Non-pigmented ciliary epithelial cell (primary cell): Measurements from ENCODE around the gene FKBP2.
A peak's percentile ranks its signal among the peaks of the same experiment; 100 is the strongest.
"Not testable (repeated sequence)": the region's sequence is repeated elsewhere in the genome, so short reads cannot be mapped to it uniquely, and the experiment has no call there.

ENCODE experiments used
- DNase-seq: peaks from one replicate; pipeline ENCODE4 v3.0.0-alpha.2; 2010; ENCODE audit warnings: low read depth

Gene FKBP2

DNA sequence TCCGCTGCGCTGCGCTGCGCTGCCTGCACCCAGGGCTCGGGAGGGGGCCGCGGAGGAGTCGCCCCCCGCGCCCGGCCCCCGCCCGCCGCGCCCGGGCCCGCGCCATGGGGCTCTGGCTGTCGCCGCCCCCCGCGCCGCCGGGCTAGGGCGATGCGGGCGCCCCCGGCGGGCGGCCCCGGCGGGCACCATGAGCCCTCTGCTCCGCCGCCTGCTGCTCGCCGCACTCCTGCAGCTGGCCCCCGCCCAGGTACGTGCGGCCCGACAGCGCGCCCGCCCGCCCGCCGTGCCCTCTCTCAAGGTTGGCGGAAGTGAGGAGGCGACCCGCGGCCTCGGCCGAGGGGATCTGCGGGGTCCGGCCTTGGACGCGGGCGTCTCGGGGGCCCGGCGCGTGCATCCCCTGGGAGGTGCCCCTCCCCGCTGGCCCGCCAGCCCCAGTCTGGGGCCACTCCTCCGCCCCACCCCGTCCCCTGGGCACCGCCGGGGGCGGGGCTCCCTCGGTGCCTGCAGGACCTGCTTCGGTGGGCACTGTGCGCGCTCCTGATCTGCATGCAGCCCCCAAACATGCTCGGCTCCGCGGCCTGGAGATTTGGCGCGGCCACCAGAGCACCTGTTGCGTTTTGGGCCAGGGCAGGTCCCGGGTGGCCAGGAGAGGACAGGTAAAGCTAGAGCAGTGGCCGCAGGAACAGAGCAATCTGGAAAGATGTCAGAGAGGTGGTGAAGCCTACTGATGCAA, 6.1 kb upstream of the FKBP2 start:
- DNase-seq = no peak

DNA sequence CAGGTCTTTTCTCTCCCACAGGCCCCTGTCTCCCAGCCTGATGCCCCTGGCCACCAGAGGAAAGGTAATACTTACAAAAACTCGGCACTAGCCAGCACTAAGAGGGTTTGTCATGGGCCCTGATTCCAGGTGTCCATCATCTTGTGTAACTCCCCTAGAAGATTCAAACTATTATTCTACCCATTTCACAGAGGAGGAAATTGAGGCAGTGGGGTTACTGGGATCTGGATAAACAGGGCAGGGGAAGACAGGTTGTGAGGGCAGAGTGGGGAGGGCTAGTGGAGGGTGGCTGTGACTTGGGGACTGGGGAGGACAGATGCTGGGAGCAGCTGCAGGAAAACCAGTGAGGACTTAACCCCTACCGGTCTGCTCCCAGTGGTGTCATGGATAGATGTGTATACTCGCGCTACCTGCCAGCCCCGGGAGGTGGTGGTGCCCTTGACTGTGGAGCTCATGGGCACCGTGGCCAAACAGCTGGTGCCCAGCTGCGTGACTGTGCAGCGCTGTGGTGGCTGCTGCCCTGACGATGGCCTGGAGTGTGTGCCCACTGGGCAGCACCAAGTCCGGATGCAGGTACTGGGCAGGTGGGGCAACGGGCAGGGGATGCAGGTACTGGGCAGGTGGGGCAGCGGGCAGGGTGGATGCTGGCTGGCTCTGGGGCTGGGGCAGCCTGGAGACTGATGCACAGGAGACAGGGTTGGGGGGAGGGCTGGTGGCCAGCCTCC, 5.3 kb upstream of the FKBP2 start:
- no peak for DNase-seq

DNA sequence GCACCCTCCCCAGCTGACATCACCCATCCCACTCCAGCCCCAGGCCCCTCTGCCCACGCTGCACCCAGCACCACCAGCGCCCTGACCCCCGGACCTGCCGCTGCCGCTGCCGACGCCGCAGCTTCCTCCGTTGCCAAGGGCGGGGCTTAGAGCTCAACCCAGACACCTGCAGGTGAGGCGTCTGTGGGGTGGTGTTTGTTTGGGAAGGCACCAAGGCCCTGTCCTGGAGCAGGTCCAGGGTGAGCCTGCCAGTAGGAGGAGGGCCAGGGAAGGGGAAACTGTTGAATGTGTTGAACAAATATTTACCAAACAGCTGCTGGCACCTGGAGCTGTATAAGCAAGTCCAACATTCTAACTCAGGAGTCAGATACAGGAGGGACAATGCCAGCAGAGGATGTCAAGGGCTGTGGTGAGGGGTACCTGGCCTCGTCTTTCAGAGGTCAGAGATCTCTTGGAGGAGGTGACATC, 3.4 kb upstream of the FKBP2 start:
- no peak for DNase-seq

DNA sequence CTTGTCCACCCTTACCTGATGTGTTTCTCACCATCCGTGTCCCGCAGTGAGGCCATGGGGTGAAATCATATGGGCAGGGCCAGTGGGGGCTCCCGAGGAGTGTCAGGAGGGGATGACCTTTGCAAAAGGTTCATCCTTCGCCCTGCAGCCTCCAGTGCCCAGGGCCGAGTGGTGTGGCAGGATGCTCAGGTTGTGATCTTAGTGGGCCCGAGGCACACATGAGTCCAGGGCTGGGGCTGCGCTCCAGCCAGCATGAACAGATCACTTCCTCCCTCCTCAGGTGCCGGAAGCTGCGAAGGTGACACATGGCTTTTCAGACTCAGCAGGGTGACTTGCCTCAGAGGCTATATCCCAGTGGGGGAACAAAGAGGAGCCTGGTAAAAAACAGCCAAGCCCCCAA, 2.8 kb upstream of the FKBP2 start:
- no peak for DNase-seq

DNA sequence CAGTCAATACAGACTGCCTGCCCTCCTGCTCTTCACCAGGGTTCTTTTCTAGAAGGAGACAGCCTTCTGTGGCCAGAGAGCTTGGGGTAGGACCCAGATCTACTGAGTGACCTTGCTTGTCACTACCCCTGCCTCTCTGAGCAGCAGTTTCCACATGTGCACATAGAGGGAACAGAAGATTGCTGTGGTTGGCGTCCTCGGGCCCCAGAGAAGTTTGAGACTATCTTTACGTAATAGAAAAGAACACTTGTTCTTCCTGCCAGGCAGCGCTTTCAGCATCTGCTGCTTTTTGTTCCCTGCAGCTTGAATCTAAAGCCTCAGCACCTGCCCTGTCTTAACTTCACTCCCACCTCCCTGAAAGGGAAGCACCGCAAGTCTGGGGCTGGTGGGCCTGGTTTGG, 1.9 kb upstream of the FKBP2 start:
- DNase-seq = no peak

DNA sequence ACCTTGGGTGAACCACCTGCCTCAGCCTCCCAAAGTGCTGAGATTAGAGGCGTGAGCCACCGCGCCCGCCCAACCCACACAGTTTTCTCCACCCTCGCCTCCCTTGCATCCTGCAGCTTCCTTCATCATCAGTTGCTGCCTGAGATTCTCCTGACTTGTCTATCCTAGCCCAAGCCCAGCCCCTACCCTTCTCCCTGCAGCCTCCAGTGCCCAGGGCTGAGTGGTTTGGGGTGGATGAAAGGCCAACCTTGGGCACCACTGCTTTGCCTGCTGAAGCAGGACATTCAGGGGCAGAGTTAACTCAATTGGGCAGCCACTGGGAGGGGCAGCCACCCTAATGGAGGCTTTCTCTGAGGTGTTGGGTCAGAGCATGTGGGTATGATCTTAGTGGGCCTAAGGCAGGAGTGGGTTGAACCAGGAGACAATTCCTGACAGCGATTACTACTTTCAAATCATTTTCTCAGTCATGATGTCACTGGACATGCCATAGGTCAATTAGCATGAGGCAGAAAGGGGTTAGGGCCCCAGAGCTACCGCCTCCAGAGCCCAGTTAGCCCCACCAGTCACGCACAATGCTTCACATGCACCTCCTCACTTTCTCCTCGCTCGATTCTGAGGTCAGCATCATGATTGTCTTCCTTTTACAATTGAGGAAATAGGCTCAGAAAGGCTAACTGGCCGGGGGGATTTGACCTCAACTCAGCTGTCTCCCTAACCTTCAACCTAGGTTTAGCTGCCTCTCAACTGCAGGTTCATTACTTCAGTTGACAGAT, 1.0 kb upstream of the FKBP2 start:
- no peak for DNase-seq

DNA sequence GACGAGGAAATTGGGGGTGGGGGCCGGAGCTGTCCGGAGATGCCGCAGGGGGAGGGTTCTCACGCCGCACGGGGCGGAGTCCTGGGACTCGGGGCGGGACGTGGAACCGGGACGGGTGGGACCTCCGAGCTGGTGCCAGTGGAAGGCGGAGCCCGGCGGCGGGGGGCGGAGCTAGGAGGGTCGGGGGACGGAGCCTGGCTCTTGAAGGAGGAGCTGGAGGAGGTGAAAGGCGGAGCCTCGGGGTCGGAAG, 271 bp downstream of the FKBP2 start:
- DNase-seq = peak; percentile 97

DNA sequence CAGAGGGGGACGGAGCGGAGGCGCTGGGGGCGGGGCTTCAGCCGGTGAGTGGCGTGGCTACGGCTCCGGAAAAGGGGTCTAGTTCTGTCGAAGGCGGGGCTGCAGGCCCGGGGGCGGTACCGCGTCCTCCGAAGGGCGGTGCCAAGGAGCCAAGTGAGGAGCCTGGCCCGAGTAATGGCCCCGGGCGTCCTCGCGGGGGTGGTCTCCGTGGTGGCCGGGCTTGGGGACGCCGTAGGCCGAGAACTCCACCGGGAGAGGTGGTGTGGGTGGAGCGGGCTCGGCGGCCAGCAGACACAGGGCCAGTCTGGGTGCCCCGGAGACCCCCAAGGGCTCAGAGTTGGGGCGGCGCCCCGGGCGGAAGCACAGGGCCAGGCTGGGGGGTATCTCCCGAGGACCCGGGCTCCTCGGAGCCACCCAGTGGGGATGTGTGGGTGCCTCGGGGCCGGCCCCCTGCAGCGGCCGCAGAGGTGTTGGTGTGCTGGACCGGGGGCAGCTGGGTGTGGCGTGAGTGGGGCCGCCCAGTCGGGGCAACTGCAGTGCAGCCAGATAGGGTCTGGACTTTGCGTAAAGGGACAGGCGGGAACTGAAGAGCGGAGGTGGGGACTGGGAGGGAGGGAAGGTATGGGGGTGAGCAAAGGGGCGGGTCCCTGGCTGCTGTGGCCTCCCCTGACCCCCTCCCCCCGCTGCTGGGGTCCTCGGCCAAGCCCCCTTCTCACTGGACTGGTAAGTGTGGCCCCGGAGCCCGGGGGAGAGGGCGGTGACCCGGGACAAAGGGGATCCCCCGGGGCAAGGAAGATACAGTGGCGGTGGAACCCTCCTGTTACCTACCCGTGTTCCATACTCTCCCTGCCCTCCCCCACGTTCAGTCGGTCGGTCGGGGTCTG, 838 bp downstream of the FKBP2 start:
- DNase-seq = no peak

DNA sequence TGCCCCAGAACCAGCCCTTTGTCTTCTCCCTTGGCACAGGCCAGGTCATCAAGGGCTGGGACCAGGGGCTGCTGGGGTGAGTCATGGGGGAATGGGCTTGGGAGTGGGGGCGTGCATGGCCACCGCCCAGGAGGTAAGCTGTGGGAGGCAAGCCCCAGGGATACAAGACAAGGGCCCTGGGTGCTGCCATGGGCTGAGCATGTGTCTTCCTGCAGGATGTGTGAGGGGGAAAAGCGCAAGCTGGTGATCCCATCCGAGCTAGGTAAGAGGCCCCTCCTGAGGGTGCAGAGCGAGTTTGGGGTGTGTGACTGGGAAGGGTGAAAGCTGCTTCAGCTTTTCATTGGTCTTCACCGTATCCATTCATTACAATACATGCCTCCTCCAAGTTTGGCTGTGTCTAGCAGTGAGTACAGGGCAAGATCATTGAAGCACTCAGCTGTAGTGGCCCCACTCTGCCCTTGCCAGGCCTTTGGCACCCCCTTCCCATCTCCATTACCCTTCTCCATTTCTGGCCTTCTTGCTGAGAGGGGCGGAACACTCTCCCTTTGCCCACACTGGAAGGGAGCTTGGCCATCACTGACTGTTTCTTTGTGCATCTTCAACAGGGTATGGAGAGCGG, 2.5 kb downstream of the FKBP2 start:
- no peak for DNase-seq

DNA sequence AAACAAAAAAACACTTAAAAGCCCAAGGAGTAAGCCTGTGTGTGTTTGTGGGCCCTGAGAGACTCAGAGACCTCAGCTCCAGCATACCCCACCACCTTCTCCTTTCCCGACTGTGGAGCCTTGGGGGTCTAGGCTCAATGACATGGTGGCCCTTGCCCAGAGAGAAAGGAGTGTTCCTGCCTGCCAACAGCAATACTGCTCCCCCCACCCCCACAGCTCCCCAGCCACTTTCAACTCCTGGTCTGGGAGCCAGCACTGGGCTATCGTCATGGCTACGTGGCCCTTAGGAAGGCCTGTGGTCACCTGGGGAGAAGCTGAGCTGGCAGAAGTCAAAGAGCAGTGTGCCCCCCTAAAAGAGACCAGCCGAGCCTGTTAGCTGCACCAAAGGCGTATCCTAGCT, 3.2 kb downstream of the FKBP2 start:
- no peak for DNase-seq

DNA sequence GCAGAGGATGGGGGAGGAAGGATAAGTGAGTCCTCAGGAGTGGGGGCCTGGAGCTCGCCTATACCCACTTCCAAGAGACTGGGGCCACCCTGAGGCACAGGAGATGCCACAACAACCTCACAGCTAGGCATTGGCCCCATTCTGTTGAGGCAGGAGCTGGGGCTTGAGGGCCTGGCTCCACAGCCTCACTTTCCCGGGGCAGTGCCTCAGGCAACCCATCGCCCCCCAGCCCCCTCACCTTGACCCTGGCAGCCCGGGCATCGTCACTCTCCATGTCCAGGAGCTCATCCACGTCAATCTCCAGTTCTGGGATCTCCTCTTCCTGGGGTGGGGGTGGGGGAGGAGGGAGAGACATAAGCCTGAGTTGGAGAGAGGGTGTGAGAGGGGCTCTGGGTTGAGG, 4.1 kb downstream of the FKBP2 start:
- DNase-seq = no peak

DNA sequence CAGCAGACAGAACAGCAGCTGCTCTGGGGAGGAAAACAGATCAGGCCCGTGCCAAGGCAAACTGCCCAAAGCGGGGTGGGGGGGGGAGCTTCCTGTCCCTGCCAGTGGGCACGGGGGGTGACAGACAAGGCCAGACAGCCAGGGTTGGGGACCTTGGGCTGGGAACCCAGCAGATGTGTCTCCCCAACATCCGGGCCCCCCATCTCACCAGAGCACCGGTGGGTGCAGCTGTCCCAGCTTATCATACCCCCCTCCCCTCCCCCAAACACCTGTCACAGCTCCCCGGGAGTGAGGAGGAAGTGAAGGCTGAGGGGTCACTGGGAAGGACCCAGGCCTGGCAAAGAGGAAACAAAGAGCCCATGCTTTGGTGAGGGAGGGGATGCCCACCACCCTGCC, 4.5 kb downstream of the FKBP2 start:
- no peak for DNase-seq

DNA sequence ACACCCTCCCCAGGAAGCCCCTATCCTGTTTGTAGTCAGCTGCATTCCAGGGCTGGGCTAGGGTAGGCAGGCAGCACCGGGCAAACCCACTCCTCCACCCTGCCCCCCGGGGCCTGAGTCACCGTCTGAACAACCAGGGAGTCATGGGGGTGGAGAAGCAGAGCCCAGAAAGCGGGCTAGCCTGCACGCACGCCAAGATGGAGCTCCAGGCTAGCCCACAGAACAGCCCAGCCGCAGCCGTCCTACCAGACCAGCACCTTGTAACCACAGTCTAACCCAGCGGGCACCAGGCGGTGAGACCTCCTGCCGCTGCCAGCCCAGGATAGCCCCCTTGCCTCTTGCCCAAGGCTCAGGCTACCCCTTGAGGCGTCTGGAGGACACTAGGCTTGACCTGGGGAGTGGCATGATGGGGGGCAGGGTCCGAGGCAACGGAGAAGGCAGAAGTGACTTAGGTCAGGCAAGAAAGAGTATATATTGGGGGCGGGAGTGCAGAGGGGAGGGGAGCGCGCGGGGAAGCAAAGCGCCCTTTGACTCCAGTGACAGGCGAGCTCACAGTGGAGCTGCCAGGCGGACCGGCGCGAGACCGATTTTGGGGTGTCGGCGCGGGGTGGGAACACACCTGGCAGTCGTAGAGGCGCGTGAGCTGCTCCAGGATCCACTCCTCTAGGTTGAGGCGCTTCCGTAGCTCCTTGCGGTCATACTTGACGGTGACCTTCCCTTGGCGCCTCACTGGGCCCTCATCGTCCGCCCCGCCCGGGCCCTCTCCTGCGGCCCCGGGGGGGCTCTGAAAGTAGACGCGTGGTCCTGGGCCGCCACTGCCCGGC, 5.1 kb downstream of the FKBP2 start:
- peak; percentile 54 for DNase-seq

DNA sequence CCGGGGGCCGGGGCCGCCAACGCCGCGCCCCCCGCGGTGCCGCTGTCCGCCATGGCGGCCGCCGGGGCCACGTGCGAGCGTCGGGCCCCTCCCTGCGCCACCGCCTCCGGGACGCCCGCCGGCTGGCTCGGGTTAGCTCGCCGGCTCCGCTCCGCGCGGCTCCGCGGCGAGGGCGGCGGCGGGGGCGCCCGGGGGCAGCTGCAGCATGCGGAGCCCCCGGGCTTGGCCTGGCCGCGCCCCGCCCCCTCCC, 5.7 kb downstream of the FKBP2 start:
- not testable (repeated sequence) for DNase-seq

DNA sequence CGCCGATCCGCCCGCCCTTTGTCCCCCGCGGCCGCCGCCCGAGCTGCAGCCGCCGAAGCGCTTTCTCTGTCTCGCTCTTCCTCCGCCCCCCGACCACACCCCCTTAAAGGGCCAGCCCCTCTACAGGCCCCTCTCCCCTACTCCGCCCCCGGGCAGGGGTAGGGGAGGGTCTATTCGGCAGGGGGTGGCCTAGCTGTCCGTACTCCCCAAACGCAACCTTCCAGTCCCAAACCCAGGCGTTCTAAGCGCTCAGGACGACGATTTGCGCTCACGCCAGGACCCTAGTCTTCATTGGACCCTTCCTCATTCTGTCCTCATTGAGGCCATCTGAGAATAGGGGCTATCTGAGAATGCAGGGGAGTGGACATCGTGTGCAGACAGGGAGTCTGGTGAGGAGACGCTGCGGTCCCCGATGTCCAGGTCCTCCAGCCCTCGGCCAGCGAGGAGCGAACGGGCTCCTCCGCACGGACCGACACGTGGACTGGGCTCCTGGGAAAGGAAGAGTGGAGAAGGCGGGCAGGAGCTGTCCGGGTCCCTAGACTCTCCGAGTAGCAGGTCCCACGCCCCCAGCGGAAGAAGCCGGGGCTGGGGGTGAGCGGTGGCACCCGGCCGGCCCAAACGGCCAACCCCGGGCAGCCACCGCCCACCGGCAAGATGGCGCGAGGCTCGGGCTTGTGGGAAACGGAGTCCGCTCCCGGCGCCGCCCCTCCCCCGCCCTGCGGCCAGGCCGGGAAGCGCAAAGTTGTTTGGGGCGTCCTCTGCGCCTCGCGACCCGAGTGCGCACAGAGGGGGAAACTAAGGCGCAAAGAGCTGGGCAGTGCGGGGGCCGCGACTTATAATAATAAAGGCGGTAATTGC, 6.2 kb downstream of the FKBP2 start, which contains the start of gene PPP1R14B:
Gene PPP1R14B (minus strand): TSS at position 73 of the 858 bp plus-strand sequence. CDS start 270 bp downstream, outside the sequence.
- DNase-seq = peak; percentile 37

DNA sequence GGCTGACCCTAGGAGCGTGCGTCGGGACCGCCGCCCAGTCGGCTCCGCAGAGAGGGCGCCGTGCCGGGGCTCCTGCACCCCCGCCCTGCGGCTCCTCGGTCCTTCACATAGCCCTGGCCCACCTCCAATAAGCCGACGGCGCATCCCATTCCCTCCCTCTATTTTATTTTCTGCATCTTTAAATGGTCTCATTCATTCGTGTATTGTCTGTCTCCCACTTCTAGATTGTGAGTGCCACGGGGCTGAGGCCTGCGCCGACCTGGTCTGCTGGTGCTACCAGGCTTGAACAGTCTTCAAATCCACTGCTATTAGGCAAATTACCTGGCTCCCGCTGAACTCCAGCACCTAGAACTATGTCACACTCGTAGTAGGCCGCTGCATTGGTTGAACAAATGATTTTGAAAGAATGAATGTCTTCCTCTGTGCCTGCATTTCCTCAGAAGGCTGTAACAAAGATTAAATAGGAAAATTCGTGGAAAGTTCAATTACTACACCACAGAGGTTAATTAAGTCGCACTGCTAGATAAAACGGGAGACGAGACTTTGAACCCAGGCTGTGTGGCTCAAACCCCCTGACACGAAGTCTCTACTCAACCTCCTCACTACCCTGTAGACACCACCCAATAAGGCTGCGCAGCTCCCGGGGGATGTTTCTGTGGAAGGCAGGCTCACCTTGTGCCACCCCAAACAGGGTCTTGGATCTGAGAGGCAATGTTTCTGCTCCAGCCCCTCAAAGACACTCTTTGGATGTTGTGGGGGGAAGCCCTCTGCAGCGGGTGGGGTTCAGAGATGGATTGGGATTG, 7.0 kb downstream of the FKBP2 start:
- DNase-seq = no peak

DNA sequence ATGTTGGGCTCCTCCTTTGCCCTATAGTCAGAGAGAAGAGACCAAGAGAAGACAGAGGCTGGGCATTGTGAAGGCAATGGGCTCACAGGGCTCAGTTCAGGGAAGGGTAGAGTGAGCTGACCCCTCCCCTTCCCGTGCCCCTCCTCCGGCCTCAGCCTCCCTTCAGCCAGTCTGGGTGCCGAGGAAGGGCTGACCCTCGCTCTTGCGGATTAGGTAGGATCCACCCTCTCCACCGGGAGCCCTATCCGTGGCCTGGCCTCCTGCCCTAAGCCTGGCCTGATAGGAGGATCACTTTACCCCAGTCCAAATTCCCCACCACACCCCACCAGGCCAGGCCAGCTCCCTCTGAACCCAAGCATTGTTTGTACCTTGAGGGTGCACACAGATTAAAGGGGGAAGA, 7.7 kb downstream of the FKBP2 start:
- DNase-seq = no peak

DNA sequence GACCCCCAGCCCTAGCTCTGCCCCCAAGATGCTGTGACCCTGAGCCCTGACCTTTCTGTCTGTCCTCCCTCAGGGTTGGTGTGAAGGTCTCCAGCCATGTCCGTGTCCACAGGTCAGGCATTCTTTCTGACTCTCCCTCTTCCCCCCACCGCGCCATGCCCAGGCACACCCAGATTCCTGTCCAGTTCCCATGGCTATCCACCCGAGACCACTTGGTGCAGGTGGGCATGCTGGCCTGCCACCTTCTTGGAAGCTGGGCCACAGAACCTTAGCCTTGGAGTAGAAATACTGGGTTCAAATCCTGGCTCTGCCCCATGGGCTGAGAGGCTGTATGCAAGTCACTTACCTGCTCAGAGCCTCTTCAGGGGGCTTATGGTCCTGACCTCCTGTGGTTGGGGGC, 8.1 kb downstream of the FKBP2 start:
- DNase-seq = no peak
